Measurements from ENCODE around the gene PHC2.

Gene PHC2

GRCh38 chr1:33286451-33287185 is 144.3 kb downstream of the PHC2 start:
- no peak for DNase-seq

- DNase-seq = no peak
Measured at GRCh38 chr1:33284049-33284448, 146.8 kb downstream of the PHC2 start.

- no peak for DNase-seq
Measured at GRCh38 chr1:33282791-33283190, 148.1 kb downstream of the PHC2 start.

GRCh38 chr1:33281554-33282303 is 149.2 kb downstream of the PHC2 start:
- no peak for DNase-seq

GRCh38 chr1:33280091-33280661 is 150.7 kb downstream of the PHC2 start:
- DNase-seq = no peak

GRCh38 chr1:33277488-33278084 is 153.3 kb downstream of the PHC2 start:
- DNase-seq = no peak

GRCh38 chr1:33276573-33277298 is 154.2 kb downstream of the PHC2 start:
- DNase-seq = no peak

- DNase-seq = no peak
Measured at GRCh38 chr1:33275706-33276572, 155.0 kb downstream of the PHC2 start.

GRCh38 chr1:33275195-33275594 is 155.7 kb downstream of the PHC2 start:
- DNase-seq = no peak

- DNase-seq = no peak
Measured at GRCh38 chr1:33274446-33274845, 156.4 kb downstream of the PHC2 start.

GRCh38 chr1:33273961-33274371 is 156.9 kb downstream of the PHC2 start:
- no peak for DNase-seq
